HepG2 (cell line): ENCODE results near the gene PPP1R27. TPM values are rescaled to one million over a fixed set of nuclear protein-coding genes. Genes with fewer than 3 reads are reported as not detected.

ENCODE experiments used
- EEA1 ChIP-seq: sonication (generic); formaldehyde crosslinking; IDR thresholded peaks from 2 replicates; pipeline ENCODE4 v1.5.1; 2020; ENCODE audit warnings: mild to moderate bottlenecking, missing genetic modification reagents, borderline replicate concordance
- FOXM1 ChIP-seq: sonication (generic); formaldehyde crosslinking; IDR thresholded peaks from 2 replicates; pipeline ENCODE4 v1.5.0; 2020; ENCODE audit warnings: missing genetic modification reagents
- HOMEZ ChIP-seq: IDR thresholded peaks from 2 replicates; pipeline ENCODE4 v1.6.1; 2016; ENCODE audit warnings: low read depth
- IRX3 ChIP-seq: sonication (generic); formaldehyde crosslinking; IDR thresholded peaks from 2 replicates; pipeline ENCODE4 v1.8.1; 2023; ENCODE audit warnings: mild to moderate bottlenecking, low read depth, missing genetic modification reagents, borderline replicate concordance
- KDM6A ChIP-seq: IDR thresholded peaks from 2 replicates; pipeline ENCODE4 v1.6.1; 2016; ENCODE audit warnings: low read depth
- MYNN ChIP-seq: sonication (generic); formaldehyde crosslinking; IDR thresholded peaks from 2 replicates; pipeline ENCODE4 v1.4.0; 2020; ENCODE audit warnings: mild to moderate bottlenecking, low read depth, missing genetic modification reagents
- NFATC3 ChIP-seq: sonication (generic); formaldehyde crosslinking; IDR thresholded peaks from 2 replicates; pipeline ENCODE4 v1.5.1; 2020; ENCODE audit warnings: mild to moderate bottlenecking, missing genetic modification reagents
- PAXIP1 ChIP-seq: sonication (generic); formaldehyde crosslinking; conservative IDR thresholded peaks from 2 replicates; pipeline ENCODE4 v1.4.0; 2020; ENCODE audit warnings: mild to moderate bottlenecking, missing genetic modification reagents, moderate library complexity
- PCBP1 ChIP-seq: fragments of 200-400 bp; formaldehyde crosslinking; IDR thresholded peaks from 2 replicates; pipeline ENCODE4 v1.6.1; 2017; ENCODE audit warnings: mild to moderate bottlenecking, low read depth, low read length, borderline replicate concordance
- PHB2 ChIP-seq: fragments of 450-650 bp; IDR thresholded peaks from 2 replicates; pipeline ENCODE4 v1.6.1; 2018; ENCODE audit not compliant: partially characterized antibody
- RFX1 ChIP-seq: fragments of 450-650 bp; IDR thresholded peaks from 2 replicates; pipeline ENCODE4 v1.6.1; 2017
- SUZ12 ChIP-seq: fragments of 150-350 bp; IDR thresholded peaks from 2 replicates; pipeline ENCODE4 v1.6.1; 2014; ENCODE audit warnings: low read depth, low read length
- TGIF2 ChIP-seq: IDR thresholded peaks from 2 replicates; pipeline ENCODE4 v1.6.1; 2016; ENCODE audit warnings: control low read depth, missing compliant biosample characterization
- ZBTB7B ChIP-seq: sonication (generic); formaldehyde crosslinking; IDR thresholded peaks from 2 replicates; pipeline ENCODE4 v1.4.0; 2020; ENCODE audit warnings: missing genetic modification reagents
- ZNF124 ChIP-seq: sonication (generic); formaldehyde crosslinking; IDR thresholded peaks from 2 replicates; pipeline ENCODE4 v1.4.0; 2020; ENCODE audit warnings: missing genetic modification reagents
- ZNF180 ChIP-seq: sonication (generic); formaldehyde crosslinking; IDR thresholded peaks from 2 replicates; pipeline ENCODE4 v1.4.0; 2020; ENCODE audit warnings: low read depth, missing genetic modification reagents, borderline replicate concordance
- ZNF33B ChIP-seq: sonication (generic); formaldehyde crosslinking; IDR thresholded peaks from 2 replicates; pipeline ENCODE4 v1.5.1; 2020; ENCODE audit warnings: mild to moderate bottlenecking, missing genetic modification reagents
- ZNF546 ChIP-seq: sonication (generic); formaldehyde crosslinking; conservative IDR thresholded peaks from 2 replicates; pipeline ENCODE4 v1.8.1; 2023; ENCODE audit warnings: mild to moderate bottlenecking, missing genetic modification reagents
- ZNF558 ChIP-seq: sonication (generic); formaldehyde crosslinking; IDR thresholded peaks from 2 replicates; pipeline ENCODE4 v1.9.0; 2022; ENCODE audit warnings: mild to moderate bottlenecking, missing genetic modification reagents, borderline replicate concordance
- ZNF724P ChIP-seq: sonication (generic); formaldehyde crosslinking; IDR thresholded peaks from 2 replicates; pipeline ENCODE4 v1.8.0; 2022; ENCODE audit warnings: missing genetic modification reagents, borderline replicate concordance
- polyA plus RNA-seq, 8 experiments: library from polyadenylated mRNA; depleted of rRNA in 3 of 8; stranded (reverse) in 7 of 8; unstranded in 1 of 8; fragments of >200 nt; fragmentation: Illumina TruSeq in 4 of 8; extraction: Trizol in 4 of 8; gene quantifications; 2 replicates each; pipeline versions ENCODE4 v1.2.1 to v1.2.3, GENCODE V29; 2011 to 2016; ENCODE audit warnings: low read depth in 4 of 8, missing spikeins in 1 of 8, mixed read lengths in 1 of 8; ENCODE audit not compliant: insufficient read depth in 1 of 8
- total RNA-seq, 5 experiments: library from RNA; depleted of rRNA; stranded (reverse); fragments of >200 nt; fragmentation: Illumina TruSeq; extraction: Trizol; gene quantifications; 2 replicates each; pipeline ENCODE4 v1.2.3, GENCODE V29; 2016; ENCODE audit warnings: low read depth in 1 of 5
- TF ChIP-seq, protein P1 (sequence below): sonication (generic); formaldehyde crosslinking; IDR thresholded peaks from 2 replicates; pipeline ENCODE4 v1.4.0; 2020; ENCODE audit warnings: missing genetic modification reagents

Gene PPP1R27
- total and polyA plus RNA-seq, 2 of the 13 experiments (the other 11 are each of a cell fraction or from before 2014, with no cell fraction given): 0.17 to 1.00 TPM

- TF ChIP-seq ZNF558 (CRISPR knock-in tag) (no peak), IRX3 (peak; percentile 65), PCBP1 (peak; percentile 22; the same call in 1 of the 2 replicates), TGIF2 (CRISPR knock-in tag) (no peak), FOXM1 (CRISPR knock-in tag) (no peak), RFX1 (no peak), HOMEZ (CRISPR knock-in tag) (no peak), NFATC3 (CRISPR knock-in tag) (no peak), ZBTB7B (CRISPR knock-in tag) (peak; percentile 99), MYNN (no peak), EEA1 (CRISPR knock-in tag) (no peak), KDM6A (CRISPR knock-in tag) (no peak), PHB2 (no peak), ZNF724P (CRISPR knock-in tag) (no peak), PAXIP1 (CRISPR knock-in tag) (no peak), SUZ12 (no peak), ZNF33B (CRISPR knock-in tag) (0 out of 2 replicates have a peak, but pooled peaks have one; percentile 18), ZNF180 (CRISPR knock-in tag) (no peak), ZNF124 (CRISPR knock-in tag) (no peak), ZNF546 (no peak)
- TF ChIP-seq, protein P1, sequence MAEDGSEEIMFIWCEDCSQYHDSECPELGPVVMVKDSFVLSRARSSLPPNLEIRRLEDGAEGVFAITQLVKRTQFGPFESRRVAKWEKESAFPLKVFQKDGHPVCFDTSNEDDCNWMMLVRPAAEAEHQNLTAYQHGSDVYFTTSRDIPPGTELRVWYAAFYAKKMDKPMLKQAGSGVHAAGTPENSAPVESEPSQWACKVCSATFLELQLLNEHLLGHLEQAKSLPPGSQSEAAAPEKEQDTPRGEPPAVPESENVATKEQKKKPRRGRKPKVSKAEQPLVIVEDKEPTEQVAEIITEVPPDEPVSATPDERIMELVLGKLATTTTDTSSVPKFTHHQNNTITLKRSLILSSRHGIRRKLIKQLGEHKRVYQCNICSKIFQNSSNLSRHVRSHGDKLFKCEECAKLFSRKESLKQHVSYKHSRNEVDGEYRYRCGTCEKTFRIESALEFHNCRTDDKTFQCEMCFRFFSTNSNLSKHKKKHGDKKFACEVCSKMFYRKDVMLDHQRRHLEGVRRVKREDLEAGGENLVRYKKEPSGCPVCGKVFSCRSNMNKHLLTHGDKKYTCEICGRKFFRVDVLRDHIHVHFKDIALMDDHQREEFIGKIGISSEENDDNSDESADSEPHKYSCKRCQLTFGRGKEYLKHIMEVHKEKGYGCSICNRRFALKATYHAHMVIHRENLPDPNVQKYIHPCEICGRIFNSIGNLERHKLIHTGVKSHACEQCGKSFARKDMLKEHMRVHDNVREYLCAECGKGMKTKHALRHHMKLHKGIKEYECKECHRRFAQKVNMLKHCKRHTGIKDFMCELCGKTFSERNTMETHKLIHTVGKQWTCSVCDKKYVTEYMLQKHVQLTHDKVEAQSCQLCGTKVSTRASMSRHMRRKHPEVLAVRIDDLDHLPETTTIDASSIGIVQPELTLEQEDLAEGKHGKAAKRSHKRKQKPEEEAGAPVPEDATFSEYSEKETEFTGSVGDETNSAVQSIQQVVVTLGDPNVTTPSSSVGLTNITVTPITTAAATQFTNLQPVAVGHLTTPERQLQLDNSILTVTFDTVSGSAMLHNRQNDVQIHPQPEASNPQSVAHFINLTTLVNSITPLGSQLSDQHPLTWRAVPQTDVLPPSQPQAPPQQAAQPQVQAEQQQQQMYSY: 0 out of 2 replicates have a peak, but pooled peaks have one; percentile 30
These were observed 34.6 kb upstream of the PPP1R27 start (continued) for GRCh38 chr17:81869221-81870130.
